ENCODE measurements around the gene COL6A3.

COL6A3 gene

DNA sequence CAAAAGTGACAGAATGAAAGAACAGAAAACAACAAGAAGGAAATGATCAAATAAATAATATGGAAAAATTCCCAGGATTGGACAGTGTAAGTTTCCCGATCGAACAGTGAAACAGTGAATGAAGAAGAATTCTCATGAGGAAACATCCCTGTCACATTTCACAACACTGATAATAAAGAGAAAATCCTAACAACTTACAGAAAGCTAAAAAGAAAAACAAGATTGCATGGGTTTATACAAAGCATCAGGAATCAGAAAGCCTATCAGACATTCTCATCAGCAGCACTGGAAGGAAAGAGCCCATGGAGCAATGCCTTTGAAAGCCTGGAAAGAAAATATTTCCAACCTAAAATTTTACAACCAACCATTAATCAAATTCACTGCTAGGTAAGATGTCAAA, 9.9 kb upstream of the COL6A3 start:
- H3K27me3 ChIP-seq = peaks cover 51% of the 10 kb centered on the region
- no peak overlapping the region for H3K4me3 ChIP-seq (ENCODE audit: low read depth in 1 of 2, low read length in 1 of 2)
- TF ChIP-seq, protein P1, sequence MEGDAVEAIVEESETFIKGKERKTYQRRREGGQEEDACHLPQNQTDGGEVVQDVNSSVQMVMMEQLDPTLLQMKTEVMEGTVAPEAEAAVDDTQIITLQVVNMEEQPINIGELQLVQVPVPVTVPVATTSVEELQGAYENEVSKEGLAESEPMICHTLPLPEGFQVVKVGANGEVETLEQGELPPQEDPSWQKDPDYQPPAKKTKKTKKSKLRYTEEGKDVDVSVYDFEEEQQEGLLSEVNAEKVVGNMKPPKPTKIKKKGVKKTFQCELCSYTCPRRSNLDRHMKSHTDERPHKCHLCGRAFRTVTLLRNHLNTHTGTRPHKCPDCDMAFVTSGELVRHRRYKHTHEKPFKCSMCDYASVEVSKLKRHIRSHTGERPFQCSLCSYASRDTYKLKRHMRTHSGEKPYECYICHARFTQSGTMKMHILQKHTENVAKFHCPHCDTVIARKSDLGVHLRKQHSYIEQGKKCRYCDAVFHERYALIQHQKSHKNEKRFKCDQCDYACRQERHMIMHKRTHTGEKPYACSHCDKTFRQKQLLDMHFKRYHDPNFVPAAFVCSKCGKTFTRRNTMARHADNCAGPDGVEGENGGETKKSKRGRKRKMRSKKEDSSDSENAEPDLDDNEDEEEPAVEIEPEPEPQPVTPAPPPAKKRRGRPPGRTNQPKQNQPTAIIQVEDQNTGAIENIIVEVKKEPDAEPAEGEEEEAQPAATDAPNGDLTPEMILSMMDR (IDR thresholded peaks at IDR 0.05) = no peak

DNA sequence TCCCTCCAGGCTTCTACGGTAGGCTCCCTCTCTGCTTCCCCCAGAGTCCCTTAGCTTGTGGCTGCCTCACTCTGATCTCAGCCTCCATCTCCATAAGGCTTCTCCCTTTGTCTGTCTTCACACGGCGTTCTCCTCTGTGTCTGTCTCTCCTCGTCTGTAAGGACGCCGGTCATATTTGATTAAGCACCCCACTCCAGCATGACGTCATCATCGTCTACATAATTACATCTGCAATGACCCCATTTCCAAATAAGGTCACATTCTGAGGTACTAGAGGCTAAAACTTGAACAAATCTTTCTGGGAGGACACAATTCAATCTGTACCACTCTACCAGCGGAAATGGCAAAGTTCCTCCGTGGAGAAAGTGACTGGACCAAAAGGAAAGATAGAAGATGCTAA, 8.3 kb upstream of the COL6A3 start:
- peaks cover 59% of the 10 kb centered on the region for H3K27me3 ChIP-seq
- H3K4me1 ChIP-seq (ENCODE audit: control insufficient read depth in 1 of 2, insufficient read depth in 1 of 2, low read depth in 1 of 2, low read length in 1 of 2) = no peaks in the 10 kb centered on the region
- no peak overlapping the region for H3K27ac ChIP-seq
- H3K4me3 ChIP-seq (ENCODE audit: low read depth in 1 of 2, low read length in 1 of 2) = no peak overlapping the region
- TF ChIP-seq, protein P1 (IDR thresholded peaks at IDR 0.05) = no peak
- H3K36me3 ChIP-seq = no peaks in the 10 kb centered on the region
- H3K9me3 ChIP-seq = no peaks in the 10 kb centered on the region

More for the DNA sequence above, 9.9 kb upstream of the COL6A3 start:
- H3K9me3 ChIP-seq = no peaks in the 10 kb centered on the region
- H3K36me3 ChIP-seq = no peaks in the 10 kb centered on the region
- H3K27ac ChIP-seq = no peak overlapping the region
- no peaks in the 10 kb centered on the region for H3K4me1 ChIP-seq (ENCODE audit: control insufficient read depth in 1 of 2, insufficient read depth in 1 of 2, low read depth in 1 of 2, low read length in 1 of 2)

DNA sequence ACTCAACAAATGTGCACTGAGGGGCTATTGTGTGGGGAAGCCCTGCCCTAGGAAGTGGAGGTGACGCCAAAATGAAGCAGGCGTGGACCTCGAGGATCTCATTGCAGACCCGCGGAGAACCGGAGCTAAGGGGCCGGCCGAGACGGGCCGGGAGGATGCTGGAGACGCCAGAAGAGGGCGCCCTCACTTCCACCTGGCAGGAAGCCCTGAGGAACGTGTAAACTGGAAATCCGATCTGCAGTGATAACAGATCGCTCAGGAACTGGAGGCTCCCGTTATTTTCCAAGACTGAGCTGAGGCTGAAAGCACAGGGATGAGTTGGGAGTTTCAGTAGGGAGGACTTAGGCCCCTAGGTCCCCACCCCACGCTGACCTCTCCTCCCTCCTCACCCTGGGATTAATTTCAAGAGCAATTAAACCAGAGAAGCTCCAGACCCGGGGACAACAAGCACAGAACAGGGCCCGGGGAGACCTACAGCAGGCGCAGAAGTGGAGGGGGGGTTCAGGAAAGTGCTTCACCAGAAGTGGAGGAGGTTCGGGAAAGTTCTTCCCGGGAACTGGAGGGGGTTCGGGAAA, 7.7 kb upstream of the COL6A3 start:
- no peak overlapping the region for H3K4me3 ChIP-seq (ENCODE audit: low read depth in 1 of 2, low read length in 1 of 2)
- TF ChIP-seq, protein P1 (IDR thresholded peaks at IDR 0.05) = no peak
- no peaks in the 10 kb centered on the region for H3K4me1 ChIP-seq (ENCODE audit: control insufficient read depth in 1 of 2, insufficient read depth in 1 of 2, low read depth in 1 of 2, low read length in 1 of 2)
- peaks cover 59% of the 10 kb centered on the region for H3K27me3 ChIP-seq
- no peaks in the 10 kb centered on the region for H3K36me3 ChIP-seq
- H3K27ac ChIP-seq = no peak overlapping the region
- no peaks in the 10 kb centered on the region for H3K9me3 ChIP-seq

DNA sequence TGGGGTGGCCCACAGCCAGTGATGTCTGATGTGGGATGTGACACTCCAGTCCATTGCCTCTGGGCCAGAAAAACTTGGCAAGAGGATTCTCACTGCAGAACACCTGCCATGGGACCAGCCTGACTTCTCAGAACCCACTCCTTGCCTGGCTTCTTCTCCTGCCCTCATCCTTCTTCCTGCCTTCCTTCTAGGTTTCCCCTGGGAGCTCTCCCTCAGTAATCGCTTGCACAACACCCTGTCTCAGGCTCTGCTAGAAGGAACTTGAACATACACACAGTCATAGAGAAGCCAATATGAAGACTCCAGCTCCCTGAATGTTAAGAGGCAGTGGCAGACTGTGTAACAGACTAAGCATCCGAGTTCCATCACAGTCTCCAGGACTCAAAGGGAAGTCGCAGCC, 4.3 kb upstream of the COL6A3 start:
- no peaks in the 10 kb centered on the region for H3K36me3 ChIP-seq
- no peak overlapping the region for H3K4me3 ChIP-seq (ENCODE audit: low read depth in 1 of 2, low read length in 1 of 2)
- H3K9me3 ChIP-seq = no peaks in the 10 kb centered on the region
- TF ChIP-seq, protein P1 (IDR thresholded peaks at IDR 0.05) = no peak
- peaks cover 66% of the 10 kb centered on the region for H3K27me3 ChIP-seq
- no peaks in the 10 kb centered on the region for H3K4me1 ChIP-seq (ENCODE audit: control insufficient read depth in 1 of 2, insufficient read depth in 1 of 2, low read depth in 1 of 2, low read length in 1 of 2)
- H3K27ac ChIP-seq = no peak overlapping the region

DNA sequence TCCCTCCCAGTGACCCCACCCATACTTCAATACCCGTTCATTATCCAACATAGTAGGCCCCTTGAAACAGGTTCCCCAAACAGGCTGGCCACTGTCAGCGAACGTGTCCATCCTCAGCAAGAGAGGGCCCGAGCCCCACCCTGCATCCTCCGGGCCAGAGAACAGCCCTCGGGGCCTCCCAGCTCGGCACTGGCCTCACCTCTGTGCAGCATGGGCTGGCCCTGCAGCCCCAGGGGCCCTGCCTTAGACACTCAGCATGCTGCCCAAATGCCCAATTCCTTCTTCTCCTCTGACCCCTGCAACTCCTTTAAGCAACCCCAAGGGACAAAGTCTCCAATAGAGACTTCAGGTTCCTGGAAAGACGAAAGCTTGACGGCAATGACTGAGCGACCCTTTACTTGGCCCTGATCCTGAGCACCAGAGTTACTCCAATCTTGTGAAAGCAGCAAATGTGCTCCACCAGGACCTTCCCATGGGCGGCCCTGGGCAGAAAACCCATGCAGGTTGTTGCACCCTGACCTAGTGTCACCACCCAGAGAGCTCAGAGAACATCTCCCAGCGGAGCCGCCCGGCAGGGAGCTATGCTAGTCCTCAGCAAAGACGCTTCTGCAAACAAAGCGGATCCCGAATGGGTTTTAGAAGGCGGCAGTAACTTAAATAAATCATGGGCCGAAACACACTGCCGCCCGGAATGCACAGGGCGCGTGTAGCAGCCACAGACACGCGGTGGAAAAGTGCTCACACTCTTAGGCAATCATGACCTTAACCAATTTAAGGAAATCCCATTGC, 782 bp downstream of the COL6A3 start:
- peaks cover 53% of the 10 kb centered on the region for H3K27me3 ChIP-seq
- no peak overlapping the region for H3K4me3 ChIP-seq (ENCODE audit: low read depth in 1 of 2, low read length in 1 of 2)
- no peaks in the 10 kb centered on the region for H3K9me3 ChIP-seq
- TF ChIP-seq, protein P1 (IDR thresholded peaks at IDR 0.05) = no peak
- no peaks in the 10 kb centered on the region for H3K4me1 ChIP-seq (ENCODE audit: control insufficient read depth in 1 of 2, insufficient read depth in 1 of 2, low read depth in 1 of 2, low read length in 1 of 2)
- no peak overlapping the region for H3K27ac ChIP-seq
- no peaks in the 10 kb centered on the region for H3K36me3 ChIP-seq

Measured in neutrophil (primary cell).